Peyer's patch (tissue), 4 donors: Measurements from ENCODE around the gene PHF23.

ENCODE experiments used
- POLR2A ChIP-seq, 2 donors: fragments of 450-650 bp; IDR thresholded peaks; one replicate each; pipeline ENCODE4 v1.5.1; 2017; ENCODE audit warnings: antibody characterized with exemption in 2 of 2, mild to moderate bottlenecking in 2 of 2, moderate library complexity in 2 of 2
- TF ChIP-seq, protein P1 (sequence below), 6 experiments: fragments of 450-650 bp in 4 of 6; fragments of 200-600 bp in 2 of 6; sonication (generic) in 1 of 6; IDR thresholded peaks; one replicate each; pipeline ENCODE4 v1.5.1; 2017 to 2019; ENCODE audit warnings: antibody characterized with exemption in 6 of 6, mild to moderate bottlenecking in 3 of 6, moderate library complexity in 1 of 6

DNA sequence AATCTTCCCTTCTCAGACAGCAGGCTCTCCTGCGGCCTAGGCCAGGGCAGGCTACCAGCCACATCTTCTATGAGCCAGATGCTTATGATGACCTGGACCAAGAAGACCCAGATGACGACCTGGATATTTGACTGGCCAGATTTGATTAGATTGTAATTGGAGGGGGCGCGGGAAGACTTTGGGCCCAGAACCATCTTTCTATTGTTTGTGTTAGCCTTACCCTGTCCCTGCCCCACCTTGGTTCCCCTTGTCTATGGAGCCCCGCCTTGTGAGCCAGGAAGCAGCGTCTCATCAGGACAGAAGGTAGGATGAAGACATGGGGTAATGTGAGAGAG is 20.3 kb upstream of the PHF23 start:
- TF ChIP-seq, protein P1, sequence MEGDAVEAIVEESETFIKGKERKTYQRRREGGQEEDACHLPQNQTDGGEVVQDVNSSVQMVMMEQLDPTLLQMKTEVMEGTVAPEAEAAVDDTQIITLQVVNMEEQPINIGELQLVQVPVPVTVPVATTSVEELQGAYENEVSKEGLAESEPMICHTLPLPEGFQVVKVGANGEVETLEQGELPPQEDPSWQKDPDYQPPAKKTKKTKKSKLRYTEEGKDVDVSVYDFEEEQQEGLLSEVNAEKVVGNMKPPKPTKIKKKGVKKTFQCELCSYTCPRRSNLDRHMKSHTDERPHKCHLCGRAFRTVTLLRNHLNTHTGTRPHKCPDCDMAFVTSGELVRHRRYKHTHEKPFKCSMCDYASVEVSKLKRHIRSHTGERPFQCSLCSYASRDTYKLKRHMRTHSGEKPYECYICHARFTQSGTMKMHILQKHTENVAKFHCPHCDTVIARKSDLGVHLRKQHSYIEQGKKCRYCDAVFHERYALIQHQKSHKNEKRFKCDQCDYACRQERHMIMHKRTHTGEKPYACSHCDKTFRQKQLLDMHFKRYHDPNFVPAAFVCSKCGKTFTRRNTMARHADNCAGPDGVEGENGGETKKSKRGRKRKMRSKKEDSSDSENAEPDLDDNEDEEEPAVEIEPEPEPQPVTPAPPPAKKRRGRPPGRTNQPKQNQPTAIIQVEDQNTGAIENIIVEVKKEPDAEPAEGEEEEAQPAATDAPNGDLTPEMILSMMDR (IDR thresholded peaks at IDR 0.05) = no peak
- TF ChIP-seq POLR2A (IDR thresholded peaks at IDR 0.05) = no peak
